ENCODE data around the gene STK26. TPM values are rescaled to one million over a fixed set of nuclear protein-coding genes. Genes with fewer than 3 reads are reported as not detected.

STK26 gene
- total RNA-seq, 1 experiment from 2014 or later: 30.5 TPM

DNA sequence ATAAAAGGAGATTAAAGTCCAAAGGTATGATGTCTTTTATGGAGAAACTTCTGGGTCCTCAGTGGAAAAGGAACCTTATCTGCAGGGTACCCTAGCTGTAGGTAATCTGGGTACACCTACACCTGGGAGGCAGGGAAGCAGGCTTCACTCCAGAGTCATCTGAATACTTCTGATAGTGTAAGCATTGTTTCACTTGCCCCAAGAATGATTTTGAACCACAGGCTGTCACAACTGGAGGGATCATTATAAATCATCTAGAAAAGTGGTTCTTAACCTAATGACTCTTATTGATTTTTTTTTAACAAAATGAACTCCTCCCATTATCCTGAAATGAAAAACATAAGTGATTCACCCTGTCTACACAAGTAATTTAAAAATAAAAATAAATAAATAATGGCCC is 44.0 kb upstream of the STK26 start:
- Histone ChIP-seq H3K4me1 (ENCODE audit: control insufficient read depth in 1 of 2, insufficient read depth in 2 of 2, low read length in 2 of 2) (no peaks in the 10 kb centered on the region), H3K9me3 (ENCODE audit: control insufficient read depth in 1 of 2, insufficient read depth in 1 of 2, low read depth in 1 of 2, low read length in 2 of 2) (no peaks in the 10 kb centered on the region), H3K27me3 (ENCODE audit: insufficient read depth, low read length) (peaks cover 5% of the 10 kb centered on the region; the same call in 1 of the 2 replicates), H3K4me3 (replicated peaks in 1 of 2; ENCODE audit: low read depth in 1 of 2, low read length in 2 of 2) (no peak overlapping the region), H3K36me3 (ENCODE audit: control insufficient read depth in 1 of 2, insufficient read depth in 2 of 2, low read length in 2 of 2) (no peaks in the 10 kb centered on the region), H2AFZ (ENCODE audit: low read depth, low read length, poor library complexity, severe bottlenecking) (no peak overlapping the region), H3K27ac (ENCODE audit: low read depth, low read length) (no peak overlapping the region), H3K79me2 (ENCODE audit: insufficient read depth, low read length) (no peaks in the 10 kb centered on the region), H3K9ac (ENCODE audit: low read length) (no peak overlapping the region), H3K9me2 (ENCODE audit: insufficient read depth) (no peaks in the 10 kb centered on the region), H4K20me1 (ENCODE audit: insufficient read depth) (no peaks in the 10 kb centered on the region), H3K4me2 (ENCODE audit: low read length) (no peak overlapping the region)
- ATAC-seq: no peak
- BruUV-seq (replicated peaks): no TSS peak
- intact Hi-C loops (cut with micrococcal nuclease): no loop called here
- DNase-seq (ENCODE audit: low read depth, low spot score): no peak
- RAD21 ChIA-PET (ENCODE audit: low non-redundant PET in 1 of 2, low total read pairs in 2 of 2, uncharacterized antibody in 2 of 2, unreplicated experiment in 2 of 2): no interaction called here
- TF ChIP-seq CEBPB (IDR thresholded peaks at IDR 0.05; ENCODE audit: low read depth) (no peak), YY1 (IDR thresholded peaks at IDR 0.05; ENCODE audit: extremely low read depth, insufficient replicate concordance, low read depth, low read length) (no peak)
- CTCF ChIA-PET: no interaction called here
- POLR2A ChIA-PET: no interaction called here

DNA sequence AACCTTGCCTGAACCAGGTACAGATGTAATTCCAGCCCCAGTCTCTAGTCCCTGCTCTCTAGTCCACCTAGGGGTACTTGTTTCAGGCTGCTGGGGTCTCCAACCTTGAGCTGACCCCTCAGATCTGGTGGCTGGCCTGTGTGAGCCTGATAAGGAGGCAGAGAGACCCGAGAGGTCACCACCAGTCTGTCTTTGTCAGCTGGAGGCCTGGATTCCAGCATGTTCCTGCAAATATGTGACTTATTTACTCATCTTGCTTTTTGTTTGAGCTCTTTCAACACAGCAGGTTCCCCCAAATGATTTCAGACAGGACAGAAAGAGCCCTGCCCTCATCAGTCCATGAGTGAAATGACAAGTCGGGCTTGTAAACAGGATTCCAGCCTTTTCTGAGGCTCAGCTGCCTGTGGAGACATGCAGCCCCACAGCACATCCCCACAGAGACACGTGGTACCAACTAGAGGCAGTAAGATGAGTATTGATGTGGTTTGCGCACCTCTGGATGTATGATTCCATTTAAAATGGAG is 37.5 kb upstream of the STK26 start:
- Histone ChIP-seq H3K9me3 (ENCODE audit: control insufficient read depth in 1 of 2, insufficient read depth in 1 of 2, low read depth in 1 of 2, low read length in 2 of 2) (no peaks in the 10 kb centered on the region), H3K27me3 (ENCODE audit: insufficient read depth, low read length) (peaks cover 10% of the 10 kb centered on the region; the same call in 1 of the 2 replicates), H3K4me1 (ENCODE audit: control insufficient read depth in 1 of 2, insufficient read depth in 2 of 2, low read length in 2 of 2) (no peaks in the 10 kb centered on the region), H3K9me2 (ENCODE audit: insufficient read depth) (no peaks in the 10 kb centered on the region), H3K27ac (ENCODE audit: low read depth, low read length) (no peak overlapping the region), H3K4me3 (replicated peaks in 1 of 2; ENCODE audit: low read depth in 1 of 2, low read length in 2 of 2) (no peak overlapping the region), H4K20me1 (ENCODE audit: insufficient read depth) (no peaks in the 10 kb centered on the region), H3K4me2 (ENCODE audit: low read length) (no peak overlapping the region), H3K79me2 (ENCODE audit: insufficient read depth, low read length) (no peaks in the 10 kb centered on the region), H3K9ac (ENCODE audit: low read length) (no peak overlapping the region), H2AFZ (ENCODE audit: low read depth, low read length, poor library complexity, severe bottlenecking) (no peak overlapping the region), H3K36me3 (ENCODE audit: control insufficient read depth in 1 of 2, insufficient read depth in 2 of 2, low read length in 2 of 2) (no peaks in the 10 kb centered on the region)
- ChIA-PET CTCF (no interaction called here), RAD21 (ENCODE audit: low non-redundant PET in 1 of 2, low total read pairs in 2 of 2, uncharacterized antibody in 2 of 2, unreplicated experiment in 2 of 2) (no interaction called here), POLR2A (no interaction called here)
- TF ChIP-seq YY1 (IDR thresholded peaks at IDR 0.05; ENCODE audit: extremely low read depth, insufficient replicate concordance, low read depth, low read length) (no peak), JUND (IDR thresholded peaks at IDR 0.05) (no peak)
- BruUV-seq (replicated peaks): no TSS peak
- ATAC-seq: no peak
- DNase-seq (ENCODE audit: low read depth, low spot score): no peak
- intact Hi-C loops (cut with micrococcal nuclease): no loop called here

All from HCT116 (cell line).